ENCODE measurements around the gene CELSR2.
"Not testable (repeated sequence)": the region's sequence is repeated elsewhere in the genome, so short reads cannot be mapped to it uniquely, and the experiment has no call there.

CELSR2 gene

DNA sequence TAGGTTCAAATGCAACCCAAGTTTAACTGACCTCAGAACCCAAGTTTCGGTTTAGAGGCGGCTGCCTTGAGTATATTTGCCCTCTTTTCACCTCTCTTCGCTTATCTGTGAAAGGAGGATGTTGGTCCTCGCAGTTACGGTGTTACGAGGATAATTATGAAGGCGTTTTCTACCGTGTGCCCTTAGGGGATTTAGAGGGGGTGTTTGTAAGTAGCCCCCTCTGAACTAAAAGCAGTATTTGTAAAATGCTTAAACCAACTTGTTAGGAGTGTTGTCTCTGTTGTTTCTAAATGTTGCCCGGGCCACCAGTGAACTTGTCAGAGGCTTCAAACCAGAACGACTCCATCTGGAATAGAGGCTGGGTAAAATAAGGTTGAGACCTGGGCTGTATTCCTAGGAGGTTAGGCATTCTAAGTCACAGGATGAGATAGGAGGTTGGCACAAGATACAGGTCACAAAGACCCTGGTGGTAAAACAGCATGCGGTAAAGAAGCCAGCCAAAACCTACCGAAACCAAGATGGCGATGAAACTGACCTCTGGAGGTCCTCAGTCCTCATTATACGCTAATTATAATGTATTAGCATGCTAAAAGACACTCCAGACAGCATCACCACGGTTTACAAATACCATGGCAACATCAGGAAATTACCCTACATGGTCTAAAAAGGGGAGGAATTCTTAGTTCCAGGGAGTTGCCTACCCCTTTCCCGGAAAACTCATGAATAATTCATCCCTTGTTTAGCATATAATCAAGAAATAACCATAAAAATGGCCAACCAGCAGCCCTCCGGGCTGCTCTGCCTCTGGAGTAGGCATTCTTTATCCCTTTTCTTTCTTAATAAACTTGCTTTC lies 34.6 kb downstream of the CELSR2 start:
- peak overlapping the region; percentile 69; the same call in 1 of the 2 replicates for H3K27ac ChIP-seq (ENCODE audit: low read length)
- H3K9ac ChIP-seq (ENCODE audit: low read length), result peak overlapping the region; percentile 49; the same call in 1 of the 2 replicates
- H3K9me2 ChIP-seq (replicated peaks; ENCODE audit: insufficient read depth, low read length), result no peaks in the 10 kb centered on the region
- no peaks in the 10 kb centered on the region for H3K27me3 ChIP-seq (replicated peaks; ENCODE audit: insufficient read depth, low read length)
- peak; percentile 53 for DNase-seq
- TF ChIP-seq, protein P1, sequence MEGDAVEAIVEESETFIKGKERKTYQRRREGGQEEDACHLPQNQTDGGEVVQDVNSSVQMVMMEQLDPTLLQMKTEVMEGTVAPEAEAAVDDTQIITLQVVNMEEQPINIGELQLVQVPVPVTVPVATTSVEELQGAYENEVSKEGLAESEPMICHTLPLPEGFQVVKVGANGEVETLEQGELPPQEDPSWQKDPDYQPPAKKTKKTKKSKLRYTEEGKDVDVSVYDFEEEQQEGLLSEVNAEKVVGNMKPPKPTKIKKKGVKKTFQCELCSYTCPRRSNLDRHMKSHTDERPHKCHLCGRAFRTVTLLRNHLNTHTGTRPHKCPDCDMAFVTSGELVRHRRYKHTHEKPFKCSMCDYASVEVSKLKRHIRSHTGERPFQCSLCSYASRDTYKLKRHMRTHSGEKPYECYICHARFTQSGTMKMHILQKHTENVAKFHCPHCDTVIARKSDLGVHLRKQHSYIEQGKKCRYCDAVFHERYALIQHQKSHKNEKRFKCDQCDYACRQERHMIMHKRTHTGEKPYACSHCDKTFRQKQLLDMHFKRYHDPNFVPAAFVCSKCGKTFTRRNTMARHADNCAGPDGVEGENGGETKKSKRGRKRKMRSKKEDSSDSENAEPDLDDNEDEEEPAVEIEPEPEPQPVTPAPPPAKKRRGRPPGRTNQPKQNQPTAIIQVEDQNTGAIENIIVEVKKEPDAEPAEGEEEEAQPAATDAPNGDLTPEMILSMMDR (IDR thresholded peaks at IDR 0.05; ENCODE audit: low read length), result no peak
- TF ChIP-seq EZH2phosphoT487 (IDR thresholded peaks at IDR 0.05; ENCODE audit: low read length) (no peak), EZH2 (optimal IDR thresholded peaks at IDR 0.05; ENCODE audit: low read depth, low read length) (no peak)
- H3K4me2 ChIP-seq (ENCODE audit: low read depth, low read length), result peak overlapping the region; percentile 89
- no peaks in the 10 kb centered on the region for H4K20me1 ChIP-seq (ENCODE audit: insufficient read depth, low read length)
- H3K9me3 ChIP-seq (replicated peaks; ENCODE audit: insufficient read depth, low read length), result no peaks in the 10 kb centered on the region
- H2AFZ ChIP-seq (ENCODE audit: low read length), result peak overlapping the region; percentile 86
- H3K4me1 ChIP-seq (ENCODE audit: low read length), result 0 out of 2 replicates have a peak, but pooled peaks cover 10% of the 10 kb centered on the region
- H3K4me3 ChIP-seq (ENCODE audit: low read length), result peak overlapping the region; percentile 80
- H3K36me3 ChIP-seq (replicated peaks; ENCODE audit: insufficient read depth, low read length), result no peaks in the 10 kb centered on the region
- peaks cover 8% of the 10 kb centered on the region; the same call in 1 of the 2 replicates for H3F3A ChIP-seq (ENCODE audit: insufficient read depth, low read length)
- H3K79me2 ChIP-seq (ENCODE audit: low read length), result peaks cover 7% of the 10 kb centered on the region; the same call in 1 of the 2 replicates

DNA sequence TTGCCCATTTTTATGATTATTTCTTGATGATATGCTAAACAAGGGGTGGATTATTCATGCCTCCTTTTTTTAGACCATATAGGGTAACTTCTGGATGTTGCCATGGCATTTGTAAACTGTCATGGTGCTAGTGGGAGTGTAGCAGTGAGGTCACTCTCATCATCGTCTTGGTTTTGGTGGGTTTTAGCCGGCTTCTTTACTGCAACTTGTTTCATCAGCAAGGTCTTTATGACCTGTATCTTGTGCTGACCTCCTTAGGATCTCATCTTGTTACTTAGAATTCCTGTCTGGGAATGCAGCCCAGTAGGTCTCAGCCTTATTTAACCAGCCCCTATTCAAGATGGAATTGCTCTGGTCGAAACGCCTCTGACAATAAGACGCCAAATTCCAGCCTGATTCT lies 37.4 kb downstream of the CELSR2 start:
- not testable (repeated sequence) for H3K27ac ChIP-seq (ENCODE audit: low read length); H3K36me3 ChIP-seq (replicated peaks; ENCODE audit: insufficient read depth, low read length); H4K20me1 ChIP-seq (ENCODE audit: insufficient read depth, low read length); H3K4me3 ChIP-seq (ENCODE audit: low read length); H3K4me2 ChIP-seq (ENCODE audit: low read depth, low read length); H3K27me3 ChIP-seq (replicated peaks; ENCODE audit: insufficient read depth, low read length); H3K9ac ChIP-seq (ENCODE audit: low read length); DNase-seq; H2AFZ ChIP-seq (ENCODE audit: low read length); H3K9me3 ChIP-seq (replicated peaks; ENCODE audit: insufficient read depth, low read length); H3F3A ChIP-seq (ENCODE audit: insufficient read depth, low read length); H3K9me2 ChIP-seq (replicated peaks; ENCODE audit: insufficient read depth, low read length); H3K79me2 ChIP-seq (ENCODE audit: low read length)
- 0 out of 2 replicates have a peak, but pooled peaks cover 10% of the 10 kb centered on the region for H3K4me1 ChIP-seq (ENCODE audit: low read length)

DNA sequence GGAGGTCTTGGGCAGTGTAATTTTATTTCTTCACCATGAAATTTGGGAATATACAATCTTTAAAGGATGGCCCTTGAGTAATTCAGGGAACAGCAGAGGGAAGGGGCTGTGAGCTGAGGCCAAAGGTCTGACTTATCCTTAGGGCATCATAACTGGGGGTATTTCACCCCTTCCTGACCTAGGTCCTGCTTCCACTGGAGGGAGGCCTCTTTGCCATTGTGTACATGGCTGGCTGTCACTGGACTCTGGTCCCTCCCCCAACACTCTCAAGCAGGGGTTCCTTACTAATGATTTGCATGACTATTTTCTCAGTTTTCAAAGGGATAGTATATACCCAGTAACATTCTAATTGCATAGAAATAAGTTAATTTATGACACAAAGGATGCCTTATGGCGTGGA lies 40.8 kb downstream of the CELSR2 start:
- H2AFZ ChIP-seq (ENCODE audit: low read length), result no peak overlapping the region
- no peaks in the 10 kb centered on the region for H3K79me2 ChIP-seq (ENCODE audit: low read length)
- no peak overlapping the region for H3K9ac ChIP-seq (ENCODE audit: low read length)
- no peak overlapping the region for H3K27ac ChIP-seq (ENCODE audit: low read length)
- H3K4me2 ChIP-seq (ENCODE audit: low read depth, low read length), result no peak overlapping the region
- H3K27me3 ChIP-seq (replicated peaks; ENCODE audit: insufficient read depth, low read length), result no peaks in the 10 kb centered on the region
- no peaks in the 10 kb centered on the region for H4K20me1 ChIP-seq (ENCODE audit: insufficient read depth, low read length)
- no peaks in the 10 kb centered on the region for H3K9me2 ChIP-seq (replicated peaks; ENCODE audit: insufficient read depth, low read length)
- H3K36me3 ChIP-seq (replicated peaks; ENCODE audit: insufficient read depth, low read length), result no peaks in the 10 kb centered on the region
- DNase-seq, result no peak
- no peaks in the 10 kb centered on the region for H3K9me3 ChIP-seq (replicated peaks; ENCODE audit: insufficient read depth, low read length)
- H3F3A ChIP-seq (ENCODE audit: insufficient read depth, low read length), result no peaks in the 10 kb centered on the region
- no peak overlapping the region for H3K4me3 ChIP-seq (ENCODE audit: low read length)
- H3K4me1 ChIP-seq (ENCODE audit: low read length), result no peaks in the 10 kb centered on the region
- no peak for TF ChIP-seq EZH2phosphoT487 (IDR thresholded peaks at IDR 0.05; ENCODE audit: low read length)
- TF ChIP-seq, protein P1 (IDR thresholded peaks at IDR 0.05; ENCODE audit: low read length), result no peak
- no peak for TF ChIP-seq EZH2 (optimal IDR thresholded peaks at IDR 0.05; ENCODE audit: low read depth, low read length)

DNA sequence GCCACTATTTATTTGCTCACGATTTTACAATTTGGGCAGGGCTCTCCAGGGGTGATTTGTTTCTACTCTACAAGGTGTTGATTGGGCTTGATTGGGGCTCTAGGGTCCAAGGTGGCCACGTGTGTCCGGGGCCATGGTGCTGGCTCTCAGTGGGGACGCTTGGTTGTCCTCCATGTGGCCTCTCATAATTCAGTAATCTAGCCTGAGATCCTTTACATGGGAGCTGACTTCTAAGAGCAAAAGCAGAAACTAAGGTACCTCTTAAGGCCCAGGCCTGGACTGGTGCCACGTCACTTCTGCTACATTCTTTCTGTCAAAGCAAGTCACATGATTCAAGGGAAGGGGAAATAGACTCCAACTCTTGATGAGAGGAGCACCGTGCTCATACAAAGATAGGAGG lies 41.7 kb downstream of the CELSR2 start:
- no peak overlapping the region for H2AFZ ChIP-seq (ENCODE audit: low read length)

More for the DNA sequence above, 41.7 kb downstream of the CELSR2 start:
- no peak overlapping the region for H3K27ac ChIP-seq (ENCODE audit: low read length)
- H3F3A ChIP-seq (ENCODE audit: insufficient read depth, low read length), result no peaks in the 10 kb centered on the region
- H3K4me2 ChIP-seq (ENCODE audit: low read depth, low read length), result no peak overlapping the region
- H3K4me3 ChIP-seq (ENCODE audit: low read length), result no peak overlapping the region
- H4K20me1 ChIP-seq (ENCODE audit: insufficient read depth, low read length), result no peaks in the 10 kb centered on the region
- TF ChIP-seq EZH2phosphoT487 (IDR thresholded peaks at IDR 0.05; ENCODE audit: low read length) (no peak), EZH2 (optimal IDR thresholded peaks at IDR 0.05; ENCODE audit: low read depth, low read length) (no peak)
- TF ChIP-seq, protein P1 (IDR thresholded peaks at IDR 0.05; ENCODE audit: low read length), result no peak
- H3K27me3 ChIP-seq (replicated peaks; ENCODE audit: insufficient read depth, low read length), result no peaks in the 10 kb centered on the region
- no peaks in the 10 kb centered on the region for H3K79me2 ChIP-seq (ENCODE audit: low read length)
- H3K9me2 ChIP-seq (replicated peaks; ENCODE audit: insufficient read depth, low read length), result no peaks in the 10 kb centered on the region
- no peak overlapping the region for H3K9ac ChIP-seq (ENCODE audit: low read length)
- no peaks in the 10 kb centered on the region for H3K36me3 ChIP-seq (replicated peaks; ENCODE audit: insufficient read depth, low read length)
- no peak for DNase-seq
- H3K4me1 ChIP-seq (ENCODE audit: low read length), result no peaks in the 10 kb centered on the region
- no peaks in the 10 kb centered on the region for H3K9me3 ChIP-seq (replicated peaks; ENCODE audit: insufficient read depth, low read length)
